ENCODE results near the gene DSC3.

Gene DSC3

GRCh38 chr18:30971338-30971956, 71.1 kb downstream of the DSC3 start:
- no peak for DNase-seq (ENCODE audit: low spot score)

- no peak for DNase-seq (ENCODE audit: low spot score)
Measured at GRCh38 chr18:30970196-30970816, 72.2 kb downstream of the DSC3 start.

- no peak for DNase-seq (ENCODE audit: low spot score)
Measured at GRCh38 chr18:30969670-30970170, 72.8 kb downstream of the DSC3 start.

- no peak for DNase-seq (ENCODE audit: low spot score)
Measured at GRCh38 chr18:30967701-30968100, 74.8 kb downstream of the DSC3 start.

GRCh38 chr18:30965237-30965636, 77.3 kb downstream of the DSC3 start:
- DNase-seq (ENCODE audit: low spot score): no peak

GRCh38 chr18:30960661-30961060, 81.9 kb downstream of the DSC3 start:
- no peak for DNase-seq (ENCODE audit: low spot score)

- DNase-seq (ENCODE audit: low spot score): no peak
Measured at GRCh38 chr18:30957066-30957465, 85.5 kb downstream of the DSC3 start.

GRCh38 chr18:30954262-30954661, 88.3 kb downstream of the DSC3 start:
- no peak for DNase-seq (ENCODE audit: low spot score)

GRCh38 chr18:30945761-30946160, 96.8 kb downstream of the DSC3 start:
- no peak for DNase-seq (ENCODE audit: low spot score)

GRCh38 chr18:30944773-30945417, 97.6 kb downstream of the DSC3 start:
- no peak for DNase-seq (ENCODE audit: low spot score)

- no peak for DNase-seq (ENCODE audit: low spot score)
Measured at GRCh38 chr18:30940952-30941539, 101.5 kb downstream of the DSC3 start.

Measured in ecto neural progenitor cell (in vitro differentiated cells).